K562 (cell line): ENCODE measurements around the gene BRMS1. TPM values are rescaled to one million over a fixed set of nuclear protein-coding genes. Genes with fewer than 3 reads are reported as not detected.
A peak's percentile ranks its signal among the peaks of the same experiment; 100 is the strongest.

Experiments
- ATAC-seq: fragments of 200-7000 bp; cut with Tn5 transposase; 3 replicates; pipeline ENCODE4 v1.9.1; 2020; ENCODE audit warnings: moderate library complexity
- BruUV-seq: library from RNA; stranded (reverse); fragments of 400-500 nt; replicated peaks from 2 replicates; lab custom pipeline; 2021; lab: Mats Ljungman, UMichigan
- CTCF ChIA-PET: fragments of 300-600 bp; formaldehyde crosslinking; extraction: SDS; loops from one replicate; lab custom pipeline; 2021; ENCODE audit warnings: low intra/inter-chr PET ratio; lab: Yijun Ruan, JAX
- POLR2A ChIA-PET: fragments of 300-600, 350-650 bp; sonication (Branson Sonifier 250); formaldehyde crosslinking; extraction: SDS; loops from one replicate; lab custom pipeline; 2021; ENCODE audit warnings: antibody characterized with exemption, inconsistent platforms; lab: Yijun Ruan, JAX
- DNase-seq, 4 experiments: peaks; one replicate each; pipeline versions ENCODE4 v3.0.0 to v3.0.0-alpha.2; 2011 to 2018; ENCODE audit warnings: low spot score in 3 of 4, mixed read lengths in 3 of 4; ENCODE audit errors: extremely low read depth in 1 of 4
- FAIRE-seq: peaks from 2 replicates; lab custom pipeline; 2011; peaks lifted over from hg19 to GRCh38; lab: Jason Lieb, UNC
- H2AFZ ChIP-seq: 2 replicates; pipeline ENCODE4 v1.6.0; 2011; ENCODE audit warnings: low read depth, low read length, control low read depth, inconsistent platforms
- H3K27ac ChIP-seq: fragments of 200-600 bp; 3 replicates; pipeline ENCODE4 v1.8.0; 2011; ENCODE audit warnings: low read depth, mild to moderate bottlenecking, control low read depth, inconsistent platforms, low read length, moderate library complexity, mixed read lengths; ENCODE audit errors: extremely low read depth
- H3K27me3 ChIP-seq, 2 experiments: fragments of 300-600 bp in 1 of 2; 2 replicates in 1 of 2; 3 replicates in 1 of 2; pipeline versions ENCODE4 v1.6.0 to v1.8.0; 2011; ENCODE audit warnings: inconsistent platforms in 2 of 2, low read length in 2 of 2, mild to moderate bottlenecking in 1 of 2, mixed read lengths in 1 of 2, moderate library complexity in 1 of 2; ENCODE audit not compliant: control insufficient read depth in 2 of 2, insufficient read depth in 2 of 2
- H3K36me3 ChIP-seq: fragments of 300-600 bp; 3 replicates; pipeline ENCODE4 v1.8.0; 2011; ENCODE audit warnings: mild to moderate bottlenecking, low read length, inconsistent platforms; ENCODE audit not compliant: control insufficient read depth, insufficient read depth
- H3K4me1 ChIP-seq, 2 experiments: fragments of 200-600 bp in 1 of 2; replicated peaks in 1 of 2; 2 replicates in 1 of 2; 3 replicates in 1 of 2; pipeline versions ENCODE4 v1.5.1 to v1.8.0; 2011; ENCODE audit warnings: inconsistent platforms in 2 of 2, low read length in 2 of 2, mild to moderate bottlenecking in 1 of 2, mixed read lengths in 1 of 2, moderate library complexity in 1 of 2; ENCODE audit not compliant: control insufficient read depth in 2 of 2, insufficient read depth in 2 of 2
- H3K4me2 ChIP-seq: 2 replicates; pipeline ENCODE4 v1.6.1; 2011; ENCODE audit warnings: low read length, control low read depth, inconsistent platforms, mixed read lengths; ENCODE audit not compliant: insufficient read depth
- H3K4me3 ChIP-seq: fragments of 200-600 bp; sonication (generic), shearing (Covaris generic); 2 replicates; pipeline ENCODE4 v1.5.1; 2016; ENCODE audit warnings: control low read depth, inconsistent platforms
- H3K79me2 ChIP-seq: fragments of 200-600 bp; 3 replicates; pipeline ENCODE4 v1.8.0; 2011; ENCODE audit warnings: low read length, inconsistent platforms; ENCODE audit not compliant: control insufficient read depth, insufficient read depth
- H3K9ac ChIP-seq, 2 experiments: 2 replicates each; pipeline versions ENCODE4 v1.6.0 to v1.6.1; 2011; ENCODE audit warnings: low read depth in 2 of 2, low read length in 2 of 2, control low read depth in 1 of 2, inconsistent platforms in 1 of 2, mild to moderate bottlenecking in 1 of 2, mixed read lengths in 1 of 2; ENCODE audit not compliant: insufficient read depth in 1 of 2
- H3K9me1 ChIP-seq: one replicate; pipeline ENCODE4 v1.6.0; 2011; ENCODE audit warnings: inconsistent platforms, mild to moderate bottlenecking, low read length, moderate library complexity; ENCODE audit not compliant: control insufficient read depth, insufficient read depth
- H3K9me3 ChIP-seq: replicated peaks from 2 replicates; pipeline ENCODE4 v1.5.1; 2011; ENCODE audit warnings: low read depth, low read length, inconsistent platforms; ENCODE audit not compliant: control insufficient read depth, insufficient read depth
- H4K20me1 ChIP-seq: replicated peaks from 2 replicates; pipeline ENCODE4 v1.6.1; 2011; ENCODE audit warnings: low read length, inconsistent platforms, mixed read lengths; ENCODE audit not compliant: control insufficient read depth, insufficient read depth
- CHCHD3 ChIP-seq: fragments of 250-450 bp; sonication (Bioruptor Pico); IDR thresholded peaks from 2 replicates; pipeline ENCODE4 v2.1.2; 2022; ENCODE audit warnings: mild to moderate bottlenecking
- ESRRA ChIP-seq: fragments of 450-650 bp; IDR thresholded peaks from 2 replicates; pipeline ENCODE4 v1.6.1; 2014; ENCODE audit warnings: low read depth, mild to moderate bottlenecking, moderate library complexity, borderline replicate concordance
- JUND ChIP-seq, 2 experiments: IDR thresholded peaks; 2 replicates in 1 of 2; 3 replicates in 1 of 2; pipeline ENCODE4 v1.6.1; 2011; ENCODE audit warnings: borderline replicate concordance in 2 of 2, low read depth in 2 of 2, low read length in 2 of 2, improper control_type of control experiment in 1 of 2, missing biosample characterization in 1 of 2, missing genetic modification characterization in 1 of 2, missing genetic modification reagents in 1 of 2
- NR2C2 ChIP-seq, 2 experiments: fragments of 200-800 bp in 1 of 2; sonication (Bioruptor generic) in 1 of 2; sonication (generic) in 1 of 2; formaldehyde crosslinking in 1 of 2; IDR thresholded peaks; 2 replicates each; pipeline versions ENCODE4 v1.6.1 to v1.8.0; 2016 to 2022; ENCODE audit warnings: mild to moderate bottlenecking in 1 of 2, missing compliant biosample characterization in 1 of 2, missing genetic modification characterization in 1 of 2, missing genetic modification reagents in 1 of 2
- NR4A1 ChIP-seq, 2 experiments: fragments of 250-450 bp in 1 of 2; fragments of 450-650 bp in 1 of 2; sonication (Bioruptor Pico) in 1 of 2; IDR thresholded peaks; 2 replicates each; pipeline versions ENCODE4 v1.4.0 to v1.6.1; 2016 to 2020; ENCODE audit warnings: mild to moderate bottlenecking in 2 of 2, missing compliant biosample characterization in 1 of 2, missing genetic modification characterization in 1 of 2, moderate library complexity in 1 of 2
- POLR2G ChIP-seq: fragments of 200-400 bp; formaldehyde crosslinking; IDR thresholded peaks from 2 replicates; pipeline ENCODE4 v1.6.1; 2017; ENCODE audit warnings: low read depth, mild to moderate bottlenecking, antibody characterized with exemption, low read length, moderate library complexity
- RBFOX2 ChIP-seq: fragments of 200-400 bp; formaldehyde crosslinking; IDR thresholded peaks from 2 replicates; pipeline ENCODE4 v1.6.1; 2017; ENCODE audit warnings: low read depth, mild to moderate bottlenecking, low read length, moderate library complexity
- TOE1 ChIP-seq, 2 experiments: fragments of 450-650 bp in 1 of 2; sonication (generic) in 1 of 2; formaldehyde crosslinking in 1 of 2; IDR thresholded peaks; 2 replicates each; pipeline versions ENCODE4 v1.7.1 to v1.8.0; 2016 to 2022; ENCODE audit warnings: borderline replicate concordance in 2 of 2, mild to moderate bottlenecking in 2 of 2, antibody characterized with exemption in 1 of 2, inconsistent platforms in 1 of 2, low read depth in 1 of 2, missing genetic modification reagents in 1 of 2, moderate library complexity in 1 of 2
- YBX1 ChIP-seq: fragments of 450-650 bp; IDR thresholded peaks from 2 replicates; pipeline ENCODE4 v1.7.1; 2016; ENCODE audit warnings: mild to moderate bottlenecking
- ZBTB12 ChIP-seq: fragments of 250-450 bp; sonication (Bioruptor Pico); IDR thresholded peaks from 2 replicates; pipeline ENCODE4 v1.4.0; 2020
- ZBTB33 ChIP-seq: sonication (generic); formaldehyde crosslinking; IDR thresholded peaks from 2 replicates; pipeline ENCODE4 v1.8.1; 2023; ENCODE audit warnings: mild to moderate bottlenecking, missing genetic modification reagents
- ZNF668 ChIP-seq: fragments of 250-450 bp; sonication (Bioruptor Pico); IDR thresholded peaks from 2 replicates; pipeline ENCODE4 v1.8.0; 2022; ENCODE audit warnings: mild to moderate bottlenecking, inconsistent platforms
- WGBS: fragments of 100-300 bp; shearing (Covaris generic); methylation state at CpG from one replicate; pipeline ENCODE4 v1.1.6; 2016; ENCODE audit warnings: low coverage, mixed read lengths; ENCODE audit not compliant: insufficient coverage; ENCODE audit errors: missing lambda C conversion rate; 5-methylcytosine and 5-hydroxymethylcytosine counted together
- in situ Hi-C: fragments of 300-500 bp; cut with MboI; formaldehyde crosslinking; loops from 4 replicates; pipeline ENCODE4 v1.15.0; 2018; ENCODE audit warnings: inconsistent platforms, mixed read lengths
- intact Hi-C: fragments of 100-400 bp; cut with micrococcal nuclease; formaldehyde crosslinking; loops from 2 replicates; pipeline ENCODE4 v1.14.2; 2022
- polyA plus RNA-seq, 8 experiments: library from polyadenylated mRNA; depleted of rRNA in 4 of 8; stranded (reverse) in 5 of 8; unstranded in 3 of 8; fragments of >200 nt; fragmentation: Nextera tagmentation in 2 of 8; fragmentation: Illumina TruSeq in 1 of 8; extraction: Ambion mirVana in 2 of 8; extraction: Trizol in 1 of 8; gene quantifications; 2 replicates each; pipeline versions ENCODE4 v1.2.1 to v1.2.3, GENCODE V29; 2011 to 2014; ENCODE audit warnings: inconsistent platforms in 1 of 8, missing spikeins in 1 of 8
- total RNA-seq, 7 experiments: library from RNA; depleted of rRNA in 6 of 7; stranded (reverse); fragments of >200 nt in 6 of 7; fragmentation: Illumina TruSeq in 2 of 7; extraction: Trizol in 2 of 7; gene quantifications; 2 replicates each; pipeline versions ENCODE4 v1.2.1 to v1.2.3, GENCODE V29; 2011 to 2021; ENCODE audit warnings: low replicate concordance in 1 of 7

The BRMS1 gene
- total and polyA plus RNA-seq, 9 of the 15 experiments (the other 6 are each of a cell fraction or from before 2014, with no cell fraction given): 2.2 to 78.8 (median 33.4) TPM

DNA sequence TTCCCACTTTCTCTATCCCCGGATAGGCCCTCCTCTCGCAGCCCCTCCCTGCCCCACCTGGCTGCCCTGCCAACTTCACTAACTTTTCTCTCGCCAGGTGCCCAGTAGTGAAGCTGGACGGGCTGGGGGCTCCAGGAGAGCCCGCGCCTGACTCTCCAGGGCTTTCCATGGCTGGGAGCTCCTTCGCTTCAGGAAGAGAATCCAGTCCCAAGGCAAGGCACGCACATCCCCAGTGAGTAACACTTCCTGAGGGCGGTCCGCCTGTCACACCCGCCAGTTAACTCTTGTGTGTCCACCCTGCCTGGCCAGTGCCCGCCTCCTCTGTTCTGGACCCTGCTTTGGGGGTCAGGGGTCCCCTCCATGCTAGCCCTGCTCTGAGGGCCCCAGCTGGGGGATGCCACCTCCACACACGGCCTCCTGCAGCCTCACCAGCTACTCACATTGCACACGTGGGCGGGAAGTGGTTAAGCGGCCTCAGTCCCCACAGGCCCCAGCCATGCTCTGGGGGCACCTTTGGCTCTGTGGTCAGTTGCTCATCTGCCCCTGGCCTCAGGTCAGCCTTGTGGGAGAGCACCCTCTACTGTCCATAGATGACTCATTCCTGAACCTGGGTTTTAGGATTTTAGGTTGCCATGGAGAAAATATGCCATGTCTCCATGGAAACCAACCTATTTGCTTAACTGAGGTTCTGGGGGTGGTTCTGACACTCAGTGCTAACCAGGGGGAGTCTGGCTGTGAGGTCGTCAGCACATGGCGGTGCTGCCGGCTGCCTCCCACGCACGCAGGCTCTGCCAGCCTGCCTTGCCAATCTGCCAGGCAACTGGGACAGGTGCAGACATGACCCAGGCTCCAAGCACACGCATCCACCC lies 8.4 kb downstream of the BRMS1 start, which contains the start of gene RIN1 (continued):
- TF ChIP-seq TOE1 (IDR thresholded peaks at IDR 0.05; ENCODE audit: borderline replicate concordance): 0 out of 2 replicates have a peak, but pooled peaks have one; percentile 41
- no peak for TF ChIP-seq TOE1 (CRISPR knock-in tag; IDR thresholded peaks at IDR 0.05; ENCODE audit: borderline replicate concordance, low read depth)
- TF ChIP-seq ESRRA: peak; percentile 32; the same call in 1 of the 2 replicates
- no peak for TF ChIP-seq YBX1
- no peak; the same call in 1 of the 2 replicates for TF ChIP-seq NR2C2 (CRISPR knock-in tag; IDR thresholded peaks at IDR 0.05)
- TF ChIP-seq NR2C2 (tag; IDR thresholded peaks at IDR 0.05): peak; percentile 31; the same call in 1 of the 2 replicates

- Histone ChIP-seq H3K9me3 (no peaks in the 10 kb centered on the region), H3K27ac (no peak overlapping the region), H4K20me1 (peaks cover 3% of the 10 kb centered on the region; the same call in 1 of the 2 replicates), H3K79me2 (no peaks in the 10 kb centered on the region), H2AFZ (no peak overlapping the region), H3K9me1 (no peaks in the 10 kb centered on the region), H3K4me2 (no peak overlapping the region; the same call in 1 of the 2 replicates), H3K4me1 (peaks cover 9 to 59% of the 10 kb centered on the region in 2 experiments), H3K36me3 (peaks cover 35% of the 10 kb centered on the region; the same call in 1 of the 3 replicates), H3K27me3 (no peaks in the 10 kb centered on the region), H3K4me3 (no peak overlapping the region), H3K9ac (peak overlapping the region in 1 of 2 experiments; percentile 80; a peak in 2 of 4 replicates)
- DNase-seq: peak in 1 of 4 experiments; percentile 9
- 45% methylated on average over 24 of the region's 35 CpGs for WGBS
- FAIRE-seq: no peak
- ChIA-PET CTCF (interaction anchor here (0.6 to 1.7 kb wide), 2 partner anchors 24 to 446 kb away, joined by 4 to 8 read pairs; no protein-coding TSS in a partner anchor), POLR2A (interaction anchor here (0.6 to 1.3 kb wide), 9 partner anchors 9 to 728 kb away, joined by 3 to 6 read pairs (median 3); partner anchors contain the start of genes BRMS1 and YIF1A)
- no TSS peak for BruUV-seq
- no peak for ATAC-seq
- intact Hi-C loops: loop anchor here (1.0 kb wide), 1 partner anchor 23 kb away; no protein-coding TSS in a partner anchor
- in situ Hi-C loops: no loop called here
- TF ChIP-seq ZBTB33 (peak; percentile 84), NR4A1 (CRISPR knock-in tag; IDR thresholded peaks at IDR 0.05) (no peak), NR4A1 (tag; IDR thresholded peaks at IDR 0.05) (no peak), RBFOX2 (0 out of 2 replicates have a peak, but pooled peaks have one; percentile 5), POLR2G (peak; percentile 57), ZBTB12 (CRISPR knock-in tag) (no peak), JUND (IDR thresholded peaks at IDR 0.05; ENCODE audit: borderline replicate concordance, low read depth, low read length) (no peak), JUND (tag; IDR thresholded peaks at IDR 0.05; ENCODE audit: borderline replicate concordance, low read depth, low read length) (no peak), CHCHD3 (no peak), ZNF668 (CRISPR knock-in tag) (no peak)
These were observed 9.2 kb downstream of the BRMS1 start for GRCh38 chr11:66335531-66336233.
